Activated T-cell treated with anti-CD3 and anti-CD28 coated beads, Interleukin-2, amount 50 U/mL, for 48 hours (primary cell): ENCODE results near the gene PROK1.
A peak's percentile ranks its signal among the peaks of the same experiment; 100 is the strongest.

Experiments used
- DNase-seq, 2 experiments: peaks; one replicate each; pipeline ENCODE4 v3.0.0-alpha.2; 2020

The PROK1 gene

DNA sequence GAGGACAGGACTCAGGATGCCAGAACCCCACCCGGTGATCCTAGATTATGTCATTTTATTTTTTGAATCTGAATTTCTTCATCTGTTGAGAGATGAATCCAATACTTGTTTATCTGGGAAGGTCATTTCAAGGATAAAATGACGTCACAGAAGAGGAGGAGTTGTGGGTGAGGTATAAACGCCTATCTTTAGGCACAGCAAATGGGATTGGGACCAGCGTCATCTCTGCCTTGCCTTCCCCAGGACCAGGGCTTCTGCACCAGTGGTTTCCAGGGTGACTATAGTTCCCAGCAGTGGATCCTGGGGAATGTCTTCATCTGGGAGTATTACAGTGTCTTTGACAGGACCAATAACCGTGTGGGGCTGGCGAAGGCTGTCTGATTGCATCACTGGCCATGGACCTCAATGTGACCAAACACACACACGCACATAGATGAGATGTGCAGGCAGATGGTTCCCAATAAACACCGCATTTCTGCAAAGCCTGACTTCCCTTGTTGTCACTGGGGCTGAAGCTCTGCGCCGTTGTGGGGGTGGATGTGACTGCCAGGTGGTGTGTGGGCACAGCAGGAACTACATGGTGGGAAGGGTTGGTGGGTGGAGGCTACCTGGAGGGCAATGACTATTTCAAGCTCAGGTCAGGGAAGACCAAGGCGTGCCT lies 40.0 kb downstream of the PROK1 start:
- no peak for DNase-seq

DNA sequence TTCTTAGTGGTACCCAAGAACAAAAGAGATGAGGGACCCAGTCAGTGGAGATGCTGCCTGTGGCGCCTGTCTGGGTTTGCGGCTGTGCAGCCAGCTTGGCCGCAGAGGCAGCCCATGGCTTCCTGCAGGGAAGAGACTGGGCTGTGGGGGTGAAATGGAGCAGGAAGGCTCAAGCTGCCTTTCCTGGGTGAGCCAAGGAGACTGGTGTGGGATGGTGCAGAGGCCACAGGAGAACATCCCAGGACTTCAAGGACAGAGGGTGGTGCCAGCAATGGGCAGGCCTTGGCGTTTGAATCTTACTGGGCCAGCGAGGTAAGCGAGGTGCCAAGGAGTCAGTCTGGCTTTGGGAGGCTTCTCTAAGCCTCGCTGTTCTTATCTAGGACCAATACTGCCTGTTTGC lies 41.6 kb downstream of the PROK1 start:
- DNase-seq: no peak

DNA sequence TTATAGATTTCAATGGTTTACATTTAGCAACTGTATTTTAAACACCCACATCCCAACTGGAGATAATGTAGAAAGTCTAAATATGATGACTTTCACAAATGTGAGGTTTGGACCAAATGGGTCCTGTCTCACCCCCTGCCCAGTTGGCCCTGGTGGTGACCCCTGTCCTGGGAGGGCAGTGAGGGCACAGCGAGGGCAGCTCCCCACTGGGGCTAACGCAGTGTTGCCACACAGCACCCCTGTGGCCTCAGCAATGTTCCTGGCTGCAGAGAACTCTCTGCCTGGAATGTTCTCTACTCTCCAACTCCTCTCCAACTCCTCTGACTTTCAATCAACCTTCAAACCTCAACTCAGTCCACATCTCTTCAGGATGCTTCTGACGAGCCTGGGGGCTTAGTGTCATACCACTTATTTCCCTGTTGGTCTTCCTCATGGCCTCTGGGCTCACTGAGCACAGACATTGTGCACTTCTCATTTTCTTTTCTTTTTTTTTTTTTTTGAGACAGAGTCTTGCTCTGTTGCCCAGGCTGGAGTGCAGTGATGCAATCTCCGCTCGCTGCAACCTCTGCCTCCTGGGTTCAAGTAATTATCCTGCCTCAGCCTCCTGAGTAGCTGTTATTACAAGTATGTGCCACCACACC lies 42.2 kb downstream of the PROK1 start:
- DNase-seq: no peak

DNA sequence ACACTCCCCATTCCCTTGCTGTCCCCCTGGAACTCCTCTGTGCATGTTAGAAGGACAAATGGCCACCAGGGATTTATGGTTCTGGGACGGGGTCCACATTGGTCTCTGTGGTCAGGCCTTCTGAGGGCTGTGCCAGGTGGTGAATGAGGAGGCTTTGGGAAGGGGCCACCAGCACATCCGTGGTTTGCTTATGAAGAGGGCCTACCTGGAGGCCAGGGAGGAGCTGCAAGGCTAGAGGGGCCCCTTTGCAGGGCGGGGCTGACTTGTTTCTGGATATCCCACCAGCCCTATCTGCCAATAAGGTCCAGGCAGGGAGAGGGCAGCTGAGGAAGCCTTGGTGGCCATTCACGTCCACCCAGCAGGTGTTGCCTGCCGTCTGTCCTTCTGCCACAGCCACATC lies 43.1 kb downstream of the PROK1 start:
- DNase-seq: no peak

DNA sequence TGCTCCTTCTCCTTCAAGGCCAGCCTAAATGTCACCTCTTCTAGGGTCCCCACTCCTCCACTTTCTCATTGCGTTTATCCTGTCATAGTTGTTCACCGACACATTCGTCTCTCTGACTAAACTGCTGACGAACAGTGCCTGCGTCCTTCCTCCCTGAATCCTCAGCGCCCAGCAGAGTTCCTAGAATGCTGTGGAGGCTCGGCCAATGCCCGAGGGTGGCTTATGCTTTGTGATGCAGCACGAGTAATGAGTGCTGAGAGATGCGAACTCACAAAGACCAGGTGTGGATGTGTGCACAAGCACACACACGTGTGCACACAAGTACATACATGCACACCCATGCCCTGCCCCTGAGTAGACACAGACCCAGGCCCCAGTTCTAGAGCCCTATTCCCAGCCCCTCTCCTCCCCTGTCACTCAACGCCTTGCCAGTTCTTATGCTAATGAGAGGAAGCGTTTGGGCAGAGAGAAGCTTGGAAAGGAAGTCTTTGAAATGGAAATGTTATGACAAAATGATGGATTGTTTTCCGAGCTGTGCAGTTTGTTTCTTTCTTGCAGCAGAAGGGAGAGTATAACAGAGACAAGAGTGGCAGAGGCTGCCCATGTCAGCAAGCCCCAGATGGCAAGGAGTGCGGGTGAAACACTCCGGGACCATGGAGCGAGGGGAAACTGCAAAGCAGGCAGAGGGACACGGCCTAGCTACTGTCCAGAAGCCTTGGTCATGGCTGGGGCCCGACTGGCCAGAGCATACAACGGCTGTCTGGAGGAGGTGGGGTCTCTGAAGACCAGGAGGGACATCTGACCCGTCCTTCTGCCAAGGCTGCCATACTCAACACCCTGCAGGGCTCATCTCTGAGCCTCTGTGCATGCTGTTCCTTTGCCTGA lies 43.8 kb downstream of the PROK1 start:
- DNase-seq: no peak

DNA sequence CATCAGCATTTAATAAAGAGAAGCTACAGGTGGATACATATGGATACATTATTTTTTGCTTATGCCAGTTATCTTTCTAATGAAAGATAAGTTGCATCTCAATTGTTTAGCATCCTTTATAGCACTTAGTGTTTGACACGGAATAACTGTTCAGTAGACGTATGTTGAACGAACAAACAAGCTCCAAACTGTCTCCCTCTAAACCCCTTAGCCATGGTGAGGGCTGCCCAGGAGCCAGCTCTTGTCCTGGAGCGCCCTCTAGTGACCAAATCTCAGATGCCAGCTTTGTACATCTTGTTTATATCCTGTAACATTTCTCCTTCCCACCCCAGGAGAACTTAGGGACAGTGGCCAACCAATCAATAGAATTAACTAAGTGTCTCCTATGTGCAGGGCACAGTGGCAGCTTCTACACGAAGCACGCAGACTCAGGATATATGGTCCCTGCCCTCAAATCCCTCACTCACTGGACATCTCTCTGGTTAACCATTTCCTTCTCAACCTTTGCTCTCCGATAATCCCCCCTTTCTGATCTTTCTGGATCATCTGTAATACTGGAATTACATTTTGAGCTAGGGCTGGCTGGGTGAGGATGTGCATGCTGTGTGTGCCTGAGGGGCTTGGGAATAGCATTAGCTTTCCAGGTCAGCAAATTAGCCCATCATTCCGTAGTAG lies 45.1 kb downstream of the PROK1 start:
- peak; percentile 84 for DNase-seq

DNA sequence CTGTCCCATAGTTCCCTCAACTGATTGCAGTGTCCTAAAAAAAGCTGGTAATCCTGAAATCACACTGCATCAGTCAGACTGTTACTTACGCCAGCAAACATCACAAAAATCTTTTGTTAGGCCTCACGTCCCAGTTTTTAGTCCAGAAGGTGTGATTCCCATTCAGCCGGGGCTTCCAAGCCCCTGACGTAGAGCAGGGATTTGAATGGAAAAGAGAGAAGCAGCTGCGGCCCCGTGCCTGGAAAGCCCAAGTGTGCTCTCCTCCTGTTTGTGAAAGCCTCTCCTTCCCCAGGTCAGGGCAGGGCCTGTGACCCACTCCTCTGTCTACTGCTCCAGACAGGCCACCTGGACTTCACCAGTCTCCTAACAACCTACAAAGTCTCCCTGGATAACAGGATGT lies 47.3 kb downstream of the PROK1 start:
- no peak for DNase-seq

DNA sequence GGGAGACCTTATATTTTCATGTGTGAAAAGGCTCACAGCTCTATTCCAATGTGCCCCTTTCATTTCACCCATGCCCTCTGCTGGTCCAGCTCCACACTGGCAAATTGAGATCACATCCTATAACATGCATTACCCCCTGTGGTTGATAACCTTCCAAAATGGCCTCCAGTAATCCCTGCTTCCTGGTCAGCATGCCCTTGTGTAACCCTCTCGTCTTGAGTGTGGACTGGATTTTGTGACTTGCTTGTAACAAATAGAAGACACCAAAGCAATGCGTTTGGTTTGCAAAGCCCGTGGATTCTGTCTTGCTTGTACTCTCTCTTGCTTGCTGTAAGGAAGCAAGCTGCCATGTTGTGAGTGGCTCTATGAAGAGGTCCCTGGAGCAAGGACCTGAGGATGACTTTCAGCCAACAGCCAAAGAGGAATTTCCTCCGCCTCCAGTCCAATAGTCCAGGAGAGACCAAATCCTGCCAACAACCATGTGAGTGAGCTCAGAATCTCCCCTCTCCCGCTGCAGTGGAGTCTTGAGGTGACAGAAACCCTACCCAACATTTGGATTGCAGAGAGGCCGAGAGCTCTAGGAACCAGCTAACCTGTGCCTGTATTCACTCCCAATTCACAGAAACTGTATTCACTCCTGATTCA lies 50.7 kb downstream of the PROK1 start:
- no peak for DNase-seq

DNA sequence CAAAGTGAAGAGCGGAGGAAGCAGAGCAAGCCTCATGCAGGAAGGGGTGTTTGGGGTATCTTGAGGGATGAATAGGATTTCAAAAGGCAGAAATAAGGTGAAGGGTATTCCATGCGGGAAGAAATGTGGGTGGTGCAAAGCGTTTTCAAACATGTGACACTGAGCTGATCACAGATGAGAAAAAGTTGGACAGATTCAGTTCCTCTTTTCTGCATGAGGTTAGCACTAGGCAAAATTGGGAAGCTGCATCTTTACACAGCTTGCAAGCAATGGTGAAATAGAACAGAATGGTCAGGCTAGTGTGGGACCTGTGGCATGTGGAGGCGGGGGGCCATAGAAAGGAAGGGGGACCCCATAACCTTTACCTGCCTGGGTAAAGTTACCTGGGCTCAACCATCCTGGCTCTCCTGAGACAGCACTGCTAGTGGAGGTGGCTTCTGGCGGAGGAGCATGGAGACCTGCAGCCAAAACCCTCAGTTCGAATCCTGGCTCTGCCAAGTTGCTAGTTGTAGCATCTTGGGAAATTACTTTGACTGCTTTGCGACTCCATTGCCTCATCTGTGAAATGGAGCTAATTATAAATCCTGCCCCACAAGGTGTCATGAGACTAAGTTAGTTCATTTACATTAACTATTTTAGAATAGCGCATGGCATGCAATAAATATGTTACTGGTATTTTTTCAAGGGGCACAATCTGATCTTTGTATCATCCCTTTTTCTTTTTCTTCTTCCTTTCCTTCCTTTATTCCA lies 51.6 kb downstream of the PROK1 start:
- DNase-seq: no peak

DNA sequence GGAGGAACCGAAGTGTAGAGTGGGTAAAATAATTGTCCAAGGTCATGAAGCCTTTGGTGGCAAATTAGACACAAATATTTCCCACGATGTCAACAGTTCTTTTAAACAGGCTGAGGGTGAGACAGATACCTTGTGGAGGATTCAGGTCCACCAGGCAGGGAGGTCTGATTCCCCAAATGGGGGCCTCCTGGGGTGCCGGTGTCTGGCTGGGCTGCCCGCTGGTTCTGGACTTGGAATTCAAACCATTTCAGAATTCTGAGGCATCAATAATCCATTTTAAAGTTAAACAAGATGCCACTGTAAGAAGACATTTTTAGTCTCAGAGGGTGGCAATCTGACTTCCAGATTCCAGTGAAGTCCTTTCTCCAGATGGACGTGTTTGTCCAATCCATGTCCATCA lies 52.5 kb downstream of the PROK1 start:
- no peak for DNase-seq

DNA sequence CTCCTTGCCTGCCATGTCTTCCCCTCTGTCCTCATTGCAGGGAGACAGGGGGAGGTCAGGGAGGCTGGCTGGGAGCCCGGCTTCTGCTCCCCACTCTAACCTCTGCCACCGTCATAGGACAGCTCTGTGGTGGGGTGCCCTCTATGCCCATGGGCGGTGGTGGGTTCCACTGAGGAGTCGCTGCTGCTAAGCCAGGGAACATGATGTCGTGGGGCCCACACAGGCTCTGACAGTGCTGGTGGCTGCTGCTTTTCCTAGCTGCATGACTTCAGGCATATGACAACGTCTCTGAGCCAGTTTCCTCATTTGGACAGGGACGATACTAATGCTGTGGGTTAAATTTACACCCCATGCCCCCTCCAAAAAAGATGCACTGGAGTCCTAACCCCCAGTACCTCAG lies 53.3 kb downstream of the PROK1 start:
- DNase-seq: no peak

DNA sequence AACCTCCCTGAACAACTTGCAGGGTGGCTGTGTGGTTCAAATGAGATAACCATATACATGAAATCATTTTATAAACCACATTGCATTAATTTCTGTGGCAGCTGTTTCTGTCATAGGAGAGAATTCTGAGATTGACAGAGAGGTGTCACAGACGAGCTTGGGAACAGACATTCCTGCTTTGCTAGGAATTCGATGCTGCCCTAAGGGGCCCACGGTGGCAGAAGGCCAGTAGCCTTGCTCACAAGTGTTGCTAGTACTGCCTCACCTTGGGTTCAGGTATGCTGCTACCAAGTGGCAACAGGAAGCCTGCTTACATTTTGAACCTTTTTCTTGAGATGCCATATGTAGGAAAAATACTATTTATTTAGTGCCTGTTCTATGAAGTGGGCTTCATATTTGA lies 54.6 kb downstream of the PROK1 start:
- DNase-seq: no peak

DNA sequence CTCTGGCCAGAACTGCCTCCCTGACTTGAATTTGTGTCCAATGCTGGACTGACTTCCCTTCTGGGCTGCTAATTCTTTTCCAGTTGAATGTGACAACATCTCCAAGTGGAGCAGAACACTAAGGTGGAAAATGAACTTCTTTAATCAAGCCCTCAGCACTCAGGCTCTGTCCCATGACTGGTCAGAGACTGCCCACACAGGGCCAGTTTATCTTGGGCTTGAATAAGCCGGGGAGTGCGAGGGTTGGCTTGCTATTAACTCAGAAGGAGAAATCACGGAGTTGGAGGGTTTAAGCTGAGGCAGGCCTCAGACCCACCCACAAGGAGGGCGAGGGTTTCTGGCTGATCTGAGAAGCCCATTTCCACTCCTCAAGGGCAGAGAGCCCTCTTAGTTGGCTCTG lies 55.6 kb downstream of the PROK1 start:
- no peak for DNase-seq
